ENCODE measurements around the gene MSANTD7.

The MSANTD7 gene

GRCh38 chr10:14884082-14884481 lies 46.0 kb downstream of the MSANTD7 start:
- DNase-seq (ENCODE audit: low read depth): no peak
